NCI-H2107 treated with DMSO at 0.1 percent for 48 hours (cell line): ENCODE measurements around the gene BRMS1L.
A peak's percentile ranks its signal among the peaks of the same experiment; 100 is the strongest.
"Not testable (repeated sequence)": the region's sequence is repeated elsewhere in the genome, so short reads cannot be mapped to it uniquely, and the experiment has no call there.

ENCODE experiments used
- DNase-seq: peaks from one replicate; lab custom pipeline; 2025; ENCODE audit not compliant: unreplicated experiment; lab: John Stamatoyannopoulos, UW

BRMS1L gene

GRCh38 chr14:35826218-35826951, at the start of gene BRMS1L:
TSS of gene BRMS1L (plus strand) at chr14:35826338. CDS start at chr14:35826517, 179 bp downstream.
- DNase-seq, result peak; percentile 99

DNA sequence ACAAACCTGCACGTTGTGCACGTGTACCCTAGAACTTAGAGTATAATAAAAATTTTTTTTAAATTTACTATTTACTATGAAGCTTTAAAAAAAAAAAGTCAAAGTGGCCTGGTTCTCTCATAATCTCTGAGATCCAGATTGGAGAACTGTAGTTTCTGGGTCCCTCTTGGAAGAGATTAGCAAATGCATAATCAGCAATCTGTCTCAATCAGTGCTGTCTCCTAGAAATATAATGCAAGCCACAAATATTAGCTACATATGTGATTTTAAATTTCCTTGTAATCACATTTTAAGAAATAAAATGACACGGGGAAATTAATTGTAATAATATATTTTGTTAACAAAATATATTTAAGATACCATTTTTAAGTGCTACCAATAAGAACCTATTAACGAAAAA, 49.3 kb upstream of the BRMS1L start:
- DNase-seq, result no peak

DNA sequence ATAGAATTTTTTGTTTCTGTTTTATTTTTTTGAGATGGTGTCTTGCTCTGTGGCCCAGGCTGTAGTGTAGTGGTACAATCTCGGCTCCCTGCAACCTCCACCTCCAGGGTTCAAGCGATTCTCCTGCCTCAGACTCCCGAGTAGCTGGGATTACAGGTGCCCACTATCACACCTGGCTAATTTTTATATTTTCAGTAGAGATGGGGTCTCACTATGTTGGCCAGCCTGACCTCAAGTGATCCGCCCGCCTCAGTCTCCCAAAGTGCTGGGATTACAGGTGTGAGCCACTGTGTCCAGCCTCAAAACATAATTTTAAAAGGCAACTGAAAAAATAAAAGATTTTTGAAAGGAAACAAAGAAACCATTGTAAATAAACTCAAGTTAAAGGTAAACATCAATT, 48.6 kb upstream of the BRMS1L start:
- not testable (repeated sequence) for DNase-seq

GRCh38 chr14:35779368-35779767, 46.8 kb upstream of the BRMS1L start:
- DNase-seq, result no peak

DNA sequence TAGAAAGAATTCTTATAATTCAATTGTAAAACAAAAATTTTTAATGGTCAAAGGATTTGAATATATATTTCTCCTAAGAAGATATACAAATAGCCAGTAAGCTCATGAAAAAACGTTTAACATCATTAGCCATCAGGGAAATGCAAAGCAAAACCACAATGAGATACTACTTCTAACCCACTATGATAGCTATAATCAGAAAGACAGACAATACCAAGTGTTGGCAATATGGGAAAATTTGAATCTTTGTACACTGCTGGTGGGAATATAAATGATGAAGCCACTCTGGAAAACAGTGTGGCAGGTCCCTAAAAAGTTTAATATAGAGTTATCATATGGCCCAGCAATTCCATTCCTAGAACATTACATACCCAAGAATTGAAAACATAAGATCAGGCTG, 42.4 kb upstream of the BRMS1L start:
- no peak for DNase-seq

GRCh38 chr14:35786856-35787255, 39.3 kb upstream of the BRMS1L start:
- DNase-seq, result no peak

GRCh38 chr14:35789651-35790050, 36.5 kb upstream of the BRMS1L start:
- DNase-seq, result no peak

GRCh38 chr14:35797796-35798195, 28.3 kb upstream of the BRMS1L start:
- no peak for DNase-seq

DNA sequence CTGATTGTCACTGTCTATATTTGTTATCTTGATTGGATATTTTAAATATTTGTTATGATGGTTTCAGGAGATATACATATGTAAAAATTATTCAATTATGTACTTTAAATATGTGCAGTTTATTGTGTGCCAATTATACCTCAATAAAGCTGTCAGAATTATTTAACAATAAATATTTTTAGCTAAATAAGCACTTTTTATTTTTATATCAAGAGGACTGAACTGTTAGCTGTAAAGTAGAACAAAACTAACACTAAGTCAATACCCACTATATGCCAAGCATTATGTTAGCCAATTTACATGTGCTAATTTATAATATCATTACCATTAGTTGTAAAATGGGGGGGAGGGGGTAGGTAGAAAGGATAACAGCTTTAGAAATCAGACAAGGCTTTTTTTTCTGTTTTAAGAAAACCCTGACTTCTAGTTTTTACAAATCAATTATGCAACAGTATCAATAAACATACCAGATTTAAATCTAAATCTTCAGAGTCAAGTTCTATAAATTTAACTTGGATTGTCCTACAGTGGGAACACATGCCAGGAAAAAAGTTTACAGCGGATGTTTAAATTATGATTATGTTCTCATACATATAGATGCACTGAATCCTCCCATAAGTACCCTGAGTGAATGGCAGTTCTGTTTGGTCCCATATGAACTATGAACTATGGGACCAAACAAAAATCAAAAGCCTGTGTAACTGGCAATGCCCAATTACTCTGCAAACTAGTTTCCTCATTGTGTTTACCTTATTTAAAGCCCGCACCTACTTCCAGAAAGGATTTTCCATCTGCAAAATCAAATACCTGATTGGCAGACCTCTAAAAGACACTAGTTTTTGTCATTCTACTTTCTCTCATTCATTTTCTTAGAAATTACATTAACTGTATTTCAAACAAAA, 19.9 kb upstream of the BRMS1L start:
- DNase-seq, result no peak

GRCh38 chr14:35807131-35807961, 18.8 kb upstream of the BRMS1L start:
- no peak for DNase-seq

DNA sequence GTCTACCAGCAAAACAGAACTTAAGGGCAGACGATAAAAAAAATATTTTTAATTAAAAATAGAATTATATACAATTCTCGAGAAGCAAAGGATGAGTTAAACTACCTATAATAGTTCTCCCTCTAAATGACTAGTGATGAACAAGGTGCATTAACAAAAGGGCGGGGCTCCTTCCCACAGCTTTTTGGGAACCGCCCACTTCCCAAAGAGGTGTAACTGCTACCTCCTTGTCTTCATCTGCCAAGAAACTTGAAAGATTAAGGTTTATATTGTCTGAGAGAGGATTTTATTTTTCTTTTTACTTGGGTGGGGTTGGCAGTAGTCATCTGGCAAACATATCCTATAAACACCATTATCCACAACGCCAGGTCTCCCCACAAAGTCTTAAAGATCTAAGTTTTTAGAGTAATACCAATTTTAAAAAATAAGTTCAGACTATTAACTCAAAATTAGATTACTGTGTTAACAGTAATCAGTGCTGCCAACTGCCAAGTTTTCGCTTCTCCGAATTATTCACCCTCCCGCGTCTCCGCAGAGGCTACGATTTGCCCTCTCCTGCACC, 18.0 kb upstream of the BRMS1L start:
- DNase-seq, result no peak

GRCh38 chr14:35808638-35809563, 17.2 kb upstream of the BRMS1L start, which contains the start of gene RALGAPA1:
TSS of gene RALGAPA1 (minus strand) at chr14:35809295. CDS start at chr14:35808835, 460 bp downstream.
- peak; percentile 98 for DNase-seq

GRCh38 chr14:35809597-35809996, 16.5 kb upstream of the BRMS1L start:
- no peak for DNase-seq

DNA sequence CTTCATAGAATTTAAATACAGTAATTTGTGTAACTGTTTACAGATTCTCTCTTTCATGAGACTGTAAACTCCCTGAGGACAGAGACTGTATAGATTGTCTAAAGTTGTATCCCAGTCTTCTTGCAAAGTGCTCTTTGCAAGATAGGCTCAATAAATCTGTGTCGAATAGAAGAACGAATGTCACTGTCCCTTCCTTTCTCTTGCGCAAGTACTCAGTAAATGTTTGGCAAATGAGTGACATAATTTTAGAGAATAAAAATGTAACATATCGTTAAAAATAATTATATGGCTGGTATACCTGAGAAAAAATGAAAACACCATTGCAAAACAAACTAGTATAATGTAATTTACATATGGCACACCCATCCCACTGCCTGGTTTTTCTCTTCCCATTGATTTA, 15.2 kb upstream of the BRMS1L start:
- DNase-seq, result no peak

GRCh38 chr14:35814371-35815005, 11.7 kb upstream of the BRMS1L start:
- DNase-seq, result peak; percentile 44

GRCh38 chr14:35818346-35819115, 7.6 kb upstream of the BRMS1L start:
- DNase-seq, result peak; percentile 70

GRCh38 chr14:35819591-35820540, 6.3 kb upstream of the BRMS1L start:
- DNase-seq, result no peak
